Mesenchymal stem cell (in vitro differentiated cells and primary cell): ENCODE results near the gene THBD.

ENCODE experiments used
- DNase-seq: peaks from one replicate; pipeline ENCODE4 v3.0.0-alpha.2; 2013
- H2AFZ ChIP-seq: one replicate; pipeline ENCODE4 v1.6.1; 2013; ENCODE audit warnings: low read depth, mild to moderate bottlenecking, control low read depth, inconsistent platforms, low read length, moderate library complexity
- H2AK5ac ChIP-seq: 2 replicates; pipeline ENCODE4 v1.6.1; 2013; ENCODE audit warnings: low read length, moderate library complexity, mild to moderate bottlenecking, inconsistent platforms; ENCODE audit not compliant: severe bottlenecking
- H2BK120ac ChIP-seq: one replicate; pipeline ENCODE4 v1.6.1; 2013; ENCODE audit warnings: low read depth, mild to moderate bottlenecking, inconsistent platforms, low read length, moderate library complexity
- H2BK12ac ChIP-seq, 2 experiments: one replicate each; pipeline ENCODE4 v1.6.1; 2013; ENCODE audit warnings: inconsistent platforms in 2 of 2, low read length in 2 of 2, mild to moderate bottlenecking in 2 of 2, moderate library complexity in 2 of 2, control low read depth in 1 of 2
- H2BK15ac ChIP-seq: one replicate; pipeline ENCODE4 v1.6.1; 2013; ENCODE audit warnings: mild to moderate bottlenecking, low read depth, inconsistent platforms; ENCODE audit not compliant: poor library complexity, severe bottlenecking
- H2BK5ac ChIP-seq: 2 replicates; pipeline ENCODE4 v1.6.1; 2013; ENCODE audit warnings: low read depth, mild to moderate bottlenecking, low read length, control low read depth, inconsistent platforms; ENCODE audit not compliant: poor library complexity, severe bottlenecking
- H3K14ac ChIP-seq, 2 experiments: one replicate each; pipeline ENCODE4 v1.6.1; 2013; ENCODE audit warnings: inconsistent platforms in 2 of 2, low read length in 2 of 2, control low read depth in 1 of 2, mild to moderate bottlenecking in 1 of 2, moderate library complexity in 1 of 2
- H3K18ac ChIP-seq, 2 experiments: one replicate each; pipeline ENCODE4 v1.6.1; 2013; ENCODE audit warnings: inconsistent platforms in 2 of 2, low read length in 2 of 2, control low read depth in 1 of 2, low read depth in 1 of 2, mild to moderate bottlenecking in 1 of 2
- H3K23ac ChIP-seq, 2 experiments: one replicate each; pipeline ENCODE4 v1.6.1; 2013; ENCODE audit warnings: inconsistent platforms in 2 of 2, low read length in 2 of 2, mild to moderate bottlenecking in 2 of 2, moderate library complexity in 2 of 2, control low read depth in 1 of 2
- H3K27ac ChIP-seq: 2 replicates; pipeline ENCODE4 v1.5.1; 2013; ENCODE audit warnings: mild to moderate bottlenecking, moderate library complexity, low read length, control low read depth, inconsistent platforms; ENCODE audit not compliant: poor library complexity, severe bottlenecking
- H3K27me3 ChIP-seq, 2 experiments: 2 replicates each; pipeline versions ENCODE4 v1.6.1 to v1.7.0; 2013; ENCODE audit warnings: low read length in 2 of 2, mild to moderate bottlenecking in 2 of 2, moderate library complexity in 2 of 2, control low read depth in 1 of 2, inconsistent platforms in 1 of 2; ENCODE audit not compliant: control insufficient read depth in 1 of 2, insufficient read depth in 1 of 2
- H3K36me3 ChIP-seq, 2 experiments: 2 replicates each; pipeline versions ENCODE4 v1.6.1 to v1.7.0; 2013; ENCODE audit warnings: low read length in 2 of 2, control low read depth in 1 of 2, inconsistent platforms in 1 of 2, low read depth in 1 of 2, mild to moderate bottlenecking in 1 of 2; ENCODE audit not compliant: insufficient read depth in 2 of 2, control insufficient read depth in 1 of 2
- H3K4ac ChIP-seq, 2 experiments: one replicate each; pipeline ENCODE4 v1.6.1; 2013; ENCODE audit warnings: inconsistent platforms in 2 of 2, low read length in 2 of 2, mild to moderate bottlenecking in 2 of 2, moderate library complexity in 2 of 2, control low read depth in 1 of 2, low read depth in 1 of 2
- H3K4me1 ChIP-seq: 2 replicates; pipeline ENCODE4 v1.6.1; 2013; ENCODE audit warnings: low read depth, low read length, control low read depth; ENCODE audit not compliant: control insufficient read depth, insufficient read depth
- H3K4me2 ChIP-seq: 2 replicates; pipeline ENCODE4 v1.6.1; 2013; ENCODE audit warnings: low read length, mild to moderate bottlenecking, inconsistent platforms; ENCODE audit not compliant: poor library complexity, severe bottlenecking
- H3K4me3 ChIP-seq, 2 experiments: 2 replicates each; pipeline versions ENCODE4 v1.5.1 to v1.7.0; 2013; ENCODE audit warnings: low read length in 2 of 2, mild to moderate bottlenecking in 2 of 2, control low read depth in 1 of 2, low read depth in 1 of 2; ENCODE audit not compliant: insufficient read depth in 1 of 2
- H3K79me1 ChIP-seq: replicated peaks from 2 replicates; pipeline ENCODE4 v1.6.1; 2013; ENCODE audit warnings: mild to moderate bottlenecking, control low read depth, low read length, inconsistent platforms; ENCODE audit not compliant: poor library complexity, severe bottlenecking
- H3K9ac ChIP-seq: 2 replicates; pipeline ENCODE4 v1.7.0; 2013; ENCODE audit warnings: mild to moderate bottlenecking, low read length, moderate library complexity
- H3K9me3 ChIP-seq: 2 replicates; pipeline ENCODE4 v1.7.0; 2013; ENCODE audit warnings: mild to moderate bottlenecking, low read length; ENCODE audit not compliant: control insufficient read depth
- H4K8ac ChIP-seq: one replicate; pipeline ENCODE4 v1.6.1; 2013; ENCODE audit warnings: inconsistent platforms, mild to moderate bottlenecking, low read length, moderate library complexity
- H4K91ac ChIP-seq: one replicate; pipeline ENCODE4 v1.6.1; 2013; ENCODE audit warnings: mild to moderate bottlenecking, low read length, inconsistent platforms
- WGBS: methylation state at CpG from one replicate; pipeline ENCODE4 v1.1.7; 2013; ENCODE audit warnings: mixed read lengths; 5-methylcytosine and 5-hydroxymethylcytosine counted together

THBD gene

GRCh38 chr20:23093613-23094012 lies 44.1 kb upstream of the THBD start:
- no peak overlapping the region for H3K9ac ChIP-seq

GRCh38 chr20:23092861-23093495 lies 43.5 kb upstream of the THBD start:
- H3K4me3 ChIP-seq, result no peak overlapping the region
- WGBS, result 97% methylated on average over 5 of the region's 7 CpGs
- H3K4ac ChIP-seq, result no peak overlapping the region
- H3K36me3 ChIP-seq, result no peaks in the 10 kb centered on the region
- DNase-seq, result no peak
- no peak overlapping the region for H3K23ac ChIP-seq
- H3K9me3 ChIP-seq, result no peaks in the 10 kb centered on the region
- no peaks in the 10 kb centered on the region for H3K79me1 ChIP-seq
- H2BK12ac ChIP-seq, result no peak overlapping the region
- no peak overlapping the region for H4K91ac ChIP-seq
- no peak overlapping the region for H2BK120ac ChIP-seq
- no peaks in the 10 kb centered on the region for H3K4me1 ChIP-seq
- H4K8ac ChIP-seq, result no peak overlapping the region
- H3K4me2 ChIP-seq, result no peak overlapping the region
- H3K27ac ChIP-seq, result no peak overlapping the region
- H2AK5ac ChIP-seq, result no peak overlapping the region
- no peak overlapping the region for H2BK5ac ChIP-seq
- H2BK15ac ChIP-seq, result no peak overlapping the region
- H3K14ac ChIP-seq, result no peak overlapping the region
- no peak overlapping the region for H2AFZ ChIP-seq
- H3K27me3 ChIP-seq, result peaks cover 18 to 33% of the 10 kb centered on the region in 2 experiments
- no peak overlapping the region for H3K18ac ChIP-seq
- no peak overlapping the region for H3K9ac ChIP-seq

More at GRCh38 chr20:23093613-23094012, 44.1 kb upstream of the THBD start:
- Histone ChIP-seq H3K14ac (no peak overlapping the region), H2BK120ac (no peak overlapping the region), H3K36me3 (no peaks in the 10 kb centered on the region), H4K91ac (no peak overlapping the region), H3K18ac (no peak overlapping the region), H3K27ac (no peak overlapping the region), H4K8ac (no peak overlapping the region), H3K27me3 (peaks cover 15 to 33% of the 10 kb centered on the region in 2 experiments), H3K23ac (no peak overlapping the region), H2AFZ (no peak overlapping the region), H2BK12ac (no peak overlapping the region), H3K9me3 (no peaks in the 10 kb centered on the region), H3K79me1 (no peaks in the 10 kb centered on the region), H3K4me3 (no peak overlapping the region), H3K4me2 (no peak overlapping the region), H2BK5ac (no peak overlapping the region), H3K4ac (no peak overlapping the region), H2AK5ac (no peak overlapping the region), H2BK15ac (no peak overlapping the region), H3K4me1 (no peaks in the 10 kb centered on the region)
- no peak for DNase-seq
- WGBS, result 58% methylated on average over 3 of the region's 3 CpGs

DNA sequence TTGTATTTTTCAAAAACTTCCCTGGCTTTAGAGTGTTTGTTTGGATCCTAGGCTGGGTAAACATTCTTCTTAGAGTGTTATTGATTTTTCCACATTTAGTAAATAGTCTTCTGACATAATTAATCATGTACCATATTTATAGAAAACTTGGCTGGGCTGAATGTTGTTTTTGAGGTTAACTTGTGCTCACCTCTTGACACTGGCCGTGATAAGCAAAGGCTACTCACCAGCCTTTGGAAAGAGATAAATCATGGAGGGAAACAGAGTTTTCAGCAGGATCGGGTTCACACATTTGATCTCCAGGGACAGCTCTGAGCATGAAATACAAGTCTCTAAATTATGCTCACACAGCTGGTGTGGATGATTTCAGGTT lies 42.9 kb upstream of the THBD start:
- Histone ChIP-seq H3K23ac (no peak overlapping the region), H2BK15ac (no peak overlapping the region), H3K4ac (no peak overlapping the region), H3K27me3 (peaks cover 18 to 33% of the 10 kb centered on the region in 2 experiments), H2AK5ac (no peak overlapping the region), H3K4me2 (no peak overlapping the region), H4K8ac (no peak overlapping the region), H2BK5ac (no peak overlapping the region), H3K4me3 (no peak overlapping the region), H3K14ac (no peak overlapping the region), H3K27ac (no peak overlapping the region), H3K9me3 (no peaks in the 10 kb centered on the region), H2BK12ac (no peak overlapping the region), H3K4me1 (no peaks in the 10 kb centered on the region), H4K91ac (no peak overlapping the region), H3K18ac (no peak overlapping the region), H3K79me1 (no peaks in the 10 kb centered on the region), H3K36me3 (no peaks in the 10 kb centered on the region), H2AFZ (no peak overlapping the region), H3K9ac (no peak overlapping the region), H2BK120ac (no peak overlapping the region)
- 29% methylated on average over 2 of the region's 2 CpGs for WGBS
- peak; percentile 24 for DNase-seq

GRCh38 chr20:23091721-23092383 lies 42.4 kb upstream of the THBD start:
- Histone ChIP-seq H3K9ac (no peak overlapping the region), H3K4ac (no peak overlapping the region), H2BK120ac (no peak overlapping the region), H3K9me3 (no peaks in the 10 kb centered on the region), H2BK5ac (no peak overlapping the region), H3K4me2 (no peak overlapping the region), H4K8ac (no peak overlapping the region), H3K23ac (peak overlapping the region in 1 of 2 experiments; percentile 36), H3K27me3 (peaks cover 20 to 33% of the 10 kb centered on the region in 2 experiments), H2AFZ (no peak overlapping the region), H3K4me1 (no peaks in the 10 kb centered on the region), H2BK15ac (no peak overlapping the region), H3K4me3 (no peak overlapping the region), H2AK5ac (no peak overlapping the region), H3K36me3 (no peaks in the 10 kb centered on the region), H4K91ac (no peak overlapping the region), H3K18ac (peak overlapping the region in 1 of 2 experiments; percentile 57), H3K27ac (no peak overlapping the region), H2BK12ac (no peak overlapping the region), H3K79me1 (no peaks in the 10 kb centered on the region), H3K14ac (no peak overlapping the region)
- peak; percentile 48 for DNase-seq
- 69% methylated on average over 7 of the region's 8 CpGs for WGBS
